GM12878 (cell line): Measurements from ENCODE around the gene CELSR1. TPM values are rescaled to one million over a fixed set of nuclear protein-coding genes. Genes with fewer than 3 reads are reported as not detected.

Source experiments
- ATAC-seq: fragments of 200-7000 bp; cut with Tn5 transposase; 3 replicates; pipeline ENCODE4 v1.9.1; 2020; ENCODE audit warnings: mild to moderate bottlenecking, moderate library complexity
- BruUV-seq: library from RNA; stranded (reverse); fragments of 400-500 nt; replicated peaks from 2 replicates; lab custom pipeline; 2021; lab: Mats Ljungman, UMichigan
- CTCF ChIA-PET: fragments of 300-600 bp; sonication (Branson Sonifier 250); formaldehyde crosslinking; extraction: SDS; loops from one replicate; lab custom pipeline; 2021; ENCODE audit warnings: inconsistent platforms; lab: Yijun Ruan, JAX
- POLR2A ChIA-PET: fragments of 350-600 bp; formaldehyde crosslinking; extraction: SDS; loops from one replicate; lab custom pipeline; 2021; ENCODE audit warnings: inconsistent platforms; lab: Charles Lee
- RAD21 ChIA-PET: fragments of 300-600 bp; sonication (Branson Sonifier 250); formaldehyde crosslinking; loops from one replicate; lab custom pipeline; 2023; ENCODE audit warnings: antibody characterized with exemption; ENCODE audit not compliant: unreplicated experiment; lab: Charles Lee
- SMC1A ChIA-PET: fragments of 300-600 bp; sonication (Branson Sonifier 250); formaldehyde crosslinking; loops from one replicate; lab custom pipeline; 2023; ENCODE audit not compliant: unreplicated experiment, uncharacterized antibody; lab: Charles Lee
- DNase-seq: peaks from one replicate; pipeline ENCODE4 v3.0.0-alpha.2; 2011; ENCODE audit warnings: low read depth, low spot score
- FAIRE-seq: peaks from 3 replicates; lab custom pipeline; 2011; peaks lifted over from hg19 to GRCh38; lab: Jason Lieb, UNC
- H2AFZ ChIP-seq: 2 replicates; pipeline ENCODE4 v1.6.0; 2011; ENCODE audit warnings: low read depth, low read length, control low read depth; ENCODE audit not compliant: control insufficient read depth
- H3K27ac ChIP-seq: 2 replicates; pipeline ENCODE4 v1.5.1; 2011; ENCODE audit warnings: control low read depth; ENCODE audit not compliant: control insufficient read depth, insufficient read depth
- H3K27me3 ChIP-seq, 2 experiments: replicated peaks in 1 of 2; 2 replicates each; pipeline versions ENCODE4 v1.6.0 to v1.6.1; 2011; ENCODE audit warnings: low read length in 1 of 2; ENCODE audit not compliant: control insufficient read depth in 2 of 2, insufficient read depth in 2 of 2
- H3K36me3 ChIP-seq, 2 experiments: 2 replicates each; pipeline ENCODE4 v1.5.1; 2011; ENCODE audit warnings: low read length in 1 of 2; ENCODE audit not compliant: control insufficient read depth in 2 of 2, insufficient read depth in 2 of 2
- H3K4me1 ChIP-seq: 2 replicates; pipeline ENCODE4 v1.6.1; 2011; ENCODE audit warnings: mild to moderate bottlenecking, low read length, moderate library complexity, mixed read lengths; ENCODE audit not compliant: control insufficient read depth, insufficient read depth
- H3K4me2 ChIP-seq: 2 replicates; pipeline ENCODE4 v1.6.0; 2011; ENCODE audit warnings: control low read depth; ENCODE audit not compliant: control insufficient read depth, insufficient read depth
- H3K4me3 ChIP-seq: fragments of 200-600 bp; sonication (generic); 2 replicates; pipeline ENCODE4 v1.5.1; 2016
- H3K79me2 ChIP-seq: 2 replicates; pipeline ENCODE4 v1.6.0; 2011; ENCODE audit warnings: low read length; ENCODE audit not compliant: control insufficient read depth, insufficient read depth
- H3K9ac ChIP-seq: 2 replicates; pipeline ENCODE4 v1.8.0; 2011; ENCODE audit warnings: low read length, control low read depth, mixed read lengths; ENCODE audit not compliant: control insufficient read depth, insufficient read depth
- H3K9me3 ChIP-seq: replicated peaks from 3 replicates; pipeline ENCODE4 v1.5.1; 2011; ENCODE audit warnings: mild to moderate bottlenecking, low read length; ENCODE audit not compliant: control insufficient read depth, insufficient read depth
- H4K20me1 ChIP-seq: 2 replicates; pipeline ENCODE4 v1.6.0; 2011; ENCODE audit not compliant: control insufficient read depth, insufficient read depth
- DPF2 ChIP-seq: fragments of 450-650 bp; IDR thresholded peaks from 2 replicates; pipeline ENCODE4 v1.6.1; 2017; ENCODE audit warnings: mild to moderate bottlenecking
- FOS ChIP-seq: IDR thresholded peaks from 3 replicates; pipeline ENCODE4 v1.6.1; 2011; ENCODE audit warnings: borderline replicate concordance; ENCODE audit not compliant: insufficient read length; ENCODE audit errors: extremely low read depth
- JUNB ChIP-seq: IDR thresholded peaks from 2 replicates; pipeline ENCODE4 v1.6.1; 2016; ENCODE audit warnings: antibody characterized with exemption, mild to moderate bottlenecking
- NRF1 ChIP-seq: conservative IDR thresholded peaks from 2 replicates; pipeline ENCODE4 v1.6.1; 2011; ENCODE audit warnings: mild to moderate bottlenecking, low read depth, low read length, improper control_type of control experiment
- SIN3A ChIP-seq: IDR thresholded peaks from 2 replicates; pipeline ENCODE4 v1.6.1; 2012; ENCODE audit warnings: low read depth, low read length, improper control_type of control experiment
- SP1 ChIP-seq: IDR thresholded peaks from one replicate; pipeline ENCODE4 v1.6.1; 2011; ENCODE audit warnings: low read depth, low read length
- TAF1 ChIP-seq: IDR thresholded peaks from 2 replicates; pipeline ENCODE4 v1.6.1; 2011; ENCODE audit warnings: mild to moderate bottlenecking, low read depth, low read length, borderline replicate concordance
- WGBS: methylation state at CpG from one replicate; pipeline ENCODE4 v1.1.6; 2016; ENCODE audit warnings: low lambda C conversion rate; ENCODE audit not compliant: insufficient replicate concordance, insufficient coverage; ENCODE audit errors: missing lambda C conversion rate; 5-methylcytosine and 5-hydroxymethylcytosine counted together
- in situ Hi-C: fragments of 300-500 bp; cut with MboI; formaldehyde crosslinking; loops from 9 replicates; pipeline ENCODE4 v1.14.3; 2018; ENCODE audit warnings: mixed read lengths
- intact Hi-C: fragments of 100-400 bp; cut with micrococcal nuclease; formaldehyde crosslinking; loops from one replicate; pipeline ENCODE4 v1.14.2; 2022; ENCODE audit not compliant: unreplicated experiment
- polyA plus RNA-seq, 11 experiments: library from polyadenylated mRNA; depleted of rRNA in 4 of 11; unstranded in 6 of 11; stranded (reverse) in 5 of 11; fragments of >200 nt; fragmentation: Nextera tagmentation in 4 of 11; fragmentation: Illumina TruSeq in 1 of 11; extraction: Ambion mirVana in 4 of 11; extraction: Trizol in 1 of 11; gene quantifications; 1 replicate in 1 of 11; 2 replicates in 10 of 11; pipeline versions ENCODE4 v1.2.1 to v1.2.3, GENCODE V29; 2011 to 2016; ENCODE audit warnings: inconsistent platforms in 2 of 11, missing spikeins in 2 of 11, low read depth in 1 of 11
- total RNA-seq, 4 experiments: library from RNA; depleted of rRNA in 3 of 4; stranded (reverse); fragments of >200 nt in 3 of 4; fragmentation: Illumina TruSeq in 1 of 4; extraction: Trizol in 1 of 4; gene quantifications; 2 replicates each; pipeline versions ENCODE4 v1.2.1 to v1.2.3, GENCODE V29; 2013 to 2021
- TF ChIP-seq, protein P1 (sequence below): fragments of 450-650 bp; IDR thresholded peaks from 2 replicates; pipeline ENCODE4 v1.6.1; 2017; ENCODE audit warnings: antibody characterized with exemption, mild to moderate bottlenecking, moderate library complexity
- TF ChIP-seq, protein P2 (sequence below): IDR thresholded peaks from 2 replicates; pipeline ENCODE4 v1.6.1; 2012; ENCODE audit warnings: low read depth, low read length, improper control_type of control experiment

CELSR1 gene
- total and polyA plus RNA-seq, 10 of the 15 experiments (the other 5 are each of a cell fraction or from before 2014, with no cell fraction given), result 0.05 to 1.7 (median 0.35) TPM; not detected in 2

DNA sequence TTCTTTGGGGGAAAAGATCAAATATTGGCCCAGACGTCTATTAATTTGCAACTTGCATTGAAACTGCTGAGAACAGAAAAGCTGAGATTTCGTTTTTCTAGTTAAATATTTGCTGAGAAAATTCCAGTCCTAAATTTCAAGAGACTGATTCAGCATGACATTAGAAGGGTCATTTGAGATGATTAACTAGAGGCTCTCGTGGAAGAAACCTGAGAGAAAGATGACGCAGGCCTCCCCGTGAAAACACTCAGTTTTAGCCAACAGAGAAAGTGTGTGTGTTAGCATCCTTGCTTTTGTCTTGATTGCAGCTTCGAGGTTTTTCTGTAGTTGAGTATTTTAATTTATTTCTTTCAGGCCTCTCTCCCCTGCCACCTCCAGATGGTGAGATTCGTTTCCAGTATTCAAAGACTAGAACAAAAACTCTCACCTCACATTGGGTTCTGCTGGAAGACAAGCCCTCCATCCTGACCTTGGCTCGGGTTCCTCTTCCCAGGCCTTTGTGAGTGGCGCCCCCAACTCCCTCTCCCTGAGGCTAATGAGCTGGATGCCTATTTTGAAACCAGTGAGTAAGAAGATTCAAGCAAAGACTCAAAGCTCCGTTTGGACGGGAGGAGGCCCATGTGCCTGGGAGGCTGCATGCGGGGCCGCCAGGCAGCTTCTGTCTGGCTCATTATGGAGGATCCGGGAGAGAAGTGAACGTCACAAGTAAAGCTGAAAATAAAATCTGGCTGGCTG lies 52.4 kb downstream of the CELSR1 start:
- FAIRE-seq, result no peak
- SMC1A ChIA-PET, result interaction anchor here (0.9 kb wide), 1 partner anchor 9 kb away, joined by 4 read pairs; no protein-coding TSS in a partner anchor

DNA sequence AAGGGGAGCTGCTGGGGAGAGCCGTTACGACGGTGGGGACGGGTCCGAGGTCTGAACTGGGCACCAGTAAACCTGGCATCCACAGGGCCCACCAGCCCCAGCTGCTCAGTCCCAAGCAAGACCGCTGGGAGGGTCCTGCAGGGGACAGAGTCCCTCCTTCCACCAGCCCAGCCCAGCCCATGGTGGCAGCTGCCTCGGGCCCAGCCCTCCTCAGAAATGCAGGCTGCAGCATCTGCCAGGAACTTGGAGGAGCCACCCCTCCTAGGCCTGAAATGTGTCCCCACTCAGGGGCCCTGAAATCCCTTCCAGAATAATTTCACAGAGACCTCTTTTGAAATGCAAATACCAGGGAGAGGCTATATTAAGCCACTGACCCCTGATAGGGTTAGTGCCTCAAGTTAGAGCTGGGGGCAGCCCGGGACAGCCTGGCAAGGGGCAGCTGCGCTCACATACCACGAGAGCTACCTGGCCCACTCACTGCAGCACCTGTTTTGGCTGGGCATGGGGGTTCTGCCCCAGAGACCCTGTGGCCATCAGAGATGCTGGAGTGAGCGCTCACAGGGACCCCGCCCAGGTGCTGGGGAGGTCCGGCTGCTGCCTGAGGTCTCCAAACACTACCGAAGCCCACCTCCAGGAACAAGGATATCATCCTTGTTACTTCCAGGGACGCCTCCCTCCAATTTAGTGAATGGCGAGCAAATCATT lies 53.1 kb downstream of the CELSR1 start:
- ChIA-PET SMC1A (no interaction called here), CTCF (no interaction called here), RAD21 (no interaction called here), POLR2A (interaction anchor here (0.9 kb wide), 1 partner anchor 19 kb away, joined by 3 read pairs; no protein-coding TSS in a partner anchor)
- Histone ChIP-seq H3K9ac (no peak overlapping the region), H3K4me1 (peaks cover 10% of the 10 kb centered on the region; the same call in 1 of the 2 replicates), H3K36me3 (no peaks in the 10 kb centered on the region), H3K4me2 (no peak overlapping the region), H3K4me3 (no peak overlapping the region), H3K9me3 (no peaks in the 10 kb centered on the region; the same call in 2 of the 3 replicates), H4K20me1 (no peaks in the 10 kb centered on the region), H2AFZ (no peak overlapping the region), H3K79me2 (no peaks in the 10 kb centered on the region), H3K27ac (no peak overlapping the region), H3K27me3 (no peaks in the 10 kb centered on the region; a peak in 1 of 4 replicates)
- WGBS, result 26% methylated on average over 16 of the region's 16 CpGs
- ATAC-seq (no peak), DNase-seq (no peak), FAIRE-seq (no peak)
- no TSS peak for BruUV-seq
- in situ Hi-C loops, result no loop called here
- no peak for TF ChIP-seq JUNB
- no peak for TF ChIP-seq NRF1
- TF ChIP-seq, protein P1, sequence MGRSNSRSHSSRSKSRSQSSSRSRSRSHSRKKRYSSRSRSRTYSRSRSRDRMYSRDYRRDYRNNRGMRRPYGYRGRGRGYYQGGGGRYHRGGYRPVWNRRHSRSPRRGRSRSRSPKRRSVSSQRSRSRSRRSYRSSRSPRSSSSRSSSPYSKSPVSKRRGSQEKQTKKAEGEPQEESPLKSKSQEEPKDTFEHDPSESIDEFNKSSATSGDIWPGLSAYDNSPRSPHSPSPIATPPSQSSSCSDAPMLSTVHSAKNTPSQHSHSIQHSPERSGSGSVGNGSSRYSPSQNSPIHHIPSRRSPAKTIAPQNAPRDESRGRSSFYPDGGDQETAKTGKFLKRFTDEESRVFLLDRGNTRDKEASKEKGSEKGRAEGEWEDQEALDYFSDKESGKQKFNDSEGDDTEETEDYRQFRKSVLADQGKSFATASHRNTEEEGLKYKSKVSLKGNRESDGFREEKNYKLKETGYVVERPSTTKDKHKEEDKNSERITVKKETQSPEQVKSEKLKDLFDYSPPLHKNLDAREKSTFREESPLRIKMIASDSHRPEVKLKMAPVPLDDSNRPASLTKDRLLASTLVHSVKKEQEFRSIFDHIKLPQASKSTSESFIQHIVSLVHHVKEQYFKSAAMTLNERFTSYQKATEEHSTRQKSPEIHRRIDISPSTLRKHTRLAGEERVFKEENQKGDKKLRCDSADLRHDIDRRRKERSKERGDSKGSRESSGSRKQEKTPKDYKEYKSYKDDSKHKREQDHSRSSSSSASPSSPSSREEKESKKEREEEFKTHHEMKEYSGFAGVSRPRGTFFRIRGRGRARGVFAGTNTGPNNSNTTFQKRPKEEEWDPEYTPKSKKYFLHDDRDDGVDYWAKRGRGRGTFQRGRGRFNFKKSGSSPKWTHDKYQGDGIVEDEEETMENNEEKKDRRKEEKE, result no peak
- no peak for TF ChIP-seq TAF1
- intact Hi-C loops, result no loop called here

More for the DNA sequence above, 52.4 kb downstream of the CELSR1 start:
- Histone ChIP-seq H3K4me3 (no peak overlapping the region), H3K36me3 (no peaks in the 10 kb centered on the region), H2AFZ (no peak overlapping the region), H3K79me2 (no peaks in the 10 kb centered on the region), H3K27ac (no peak overlapping the region), H3K4me2 (no peak overlapping the region), H3K9ac (no peak overlapping the region), H3K4me1 (peaks cover 10% of the 10 kb centered on the region; the same call in 1 of the 2 replicates), H4K20me1 (no peaks in the 10 kb centered on the region), H3K27me3 (no peaks in the 10 kb centered on the region; a peak in 1 of 4 replicates), H3K9me3 (no peaks in the 10 kb centered on the region; the same call in 2 of the 3 replicates)
- BruUV-seq, result no TSS peak
- ATAC-seq, result no peak
- CTCF ChIA-PET, result interaction anchor here (0.9 kb wide), 1 partner anchor 9 kb away, joined by 4 read pairs; no protein-coding TSS in a partner anchor
- 46% methylated on average over 15 of the region's 15 CpGs for WGBS
- POLR2A ChIA-PET, result interaction anchor here (0.9 kb wide), 1 partner anchor 18 kb away, joined by 3 read pairs; no protein-coding TSS in a partner anchor
- RAD21 ChIA-PET, result no interaction called here
- TF ChIP-seq SP1 (no peak), DPF2 (no peak), NRF1 (no peak), SIN3A (no peak), FOS (no peak)
- TF ChIP-seq, protein P2, sequence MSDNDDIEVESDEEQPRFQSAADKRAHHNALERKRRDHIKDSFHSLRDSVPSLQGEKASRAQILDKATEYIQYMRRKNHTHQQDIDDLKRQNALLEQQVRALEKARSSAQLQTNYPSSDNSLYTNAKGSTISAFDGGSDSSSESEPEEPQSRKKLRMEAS, result no peak
- intact Hi-C loops (no loop called here), in situ Hi-C loops (no loop called here)
- no peak for DNase-seq
